ENCODE measurements around the gene TRIM52. TPM values are rescaled to one million over a fixed set of nuclear protein-coding genes. Genes with fewer than 3 reads are reported as not detected.
A peak's percentile ranks its signal among the peaks of the same experiment; 100 is the strongest.

The TRIM52 gene
- total RNA-seq, 1 experiment from 2014 or later: 7.8 TPM

- peak overlapping the region; percentile 99 for H3K4me3 Mint-ChIP-seq
Measured at GRCh38 chr5:181224390-181225229, 36.3 kb downstream of the TRIM52 start.

DNA sequence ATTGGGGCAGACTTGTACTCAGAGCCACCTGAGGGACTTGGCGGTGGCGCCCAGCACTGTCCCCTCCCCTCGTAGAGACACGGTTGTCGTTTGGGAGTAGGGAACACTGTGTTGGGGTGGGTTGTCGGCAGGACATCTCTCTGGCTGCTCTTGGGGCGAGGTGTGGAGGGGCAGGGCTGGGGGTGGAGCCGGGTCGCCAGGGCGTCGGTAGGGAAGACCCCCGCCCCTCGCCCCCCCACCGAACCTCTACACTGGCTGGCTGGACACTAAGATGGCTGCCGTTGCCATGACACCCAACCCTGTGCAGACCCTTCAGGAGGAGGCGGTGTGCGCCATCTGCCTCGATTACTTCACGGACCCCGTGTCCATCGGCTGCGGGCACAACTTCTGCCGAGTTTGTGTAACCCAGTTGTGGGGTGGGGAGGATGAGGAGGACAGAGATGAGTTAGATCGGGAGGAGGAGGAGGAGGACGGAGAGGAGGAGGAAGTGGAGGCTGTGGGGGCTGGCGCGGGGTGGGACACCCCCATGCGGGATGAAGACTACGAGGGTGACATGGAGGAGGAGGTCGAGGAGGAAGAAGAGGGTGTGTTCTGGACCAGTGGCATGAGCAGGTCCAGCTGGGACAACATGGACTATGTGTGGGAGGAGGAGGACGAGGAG lies 37.1 kb downstream of the TRIM52 start:
- Mint-ChIP-seq H3K36me3 (peaks cover 3% of the 10 kb centered on the region; the same call in 1 of the 2 replicates), H3K4me3 (peak overlapping the region; percentile 99), H3K4me1 (peaks cover 19% of the 10 kb centered on the region), H3K9me3 (no peaks in the 10 kb centered on the region), H3K27ac (peak overlapping the region; percentile 98), H3K27me3 (ENCODE audit: low read depth) (peaks cover 11% of the 10 kb centered on the region)
- ATAC-seq (peak; percentile 21), DNase-seq (ENCODE audit: low spot score) (peak; percentile 84)
- TF ChIP-seq MYBL2 (CRISPR knock-in tag; IDR thresholded peaks at IDR 0.05): no peak
- 0 out of 2 replicates have a peak, but pooled peaks have one; percentile 64 for TF ChIP-seq ZBTB21 (CRISPR knock-in tag; IDR thresholded peaks at IDR 0.05; ENCODE audit: borderline replicate concordance)
- TF ChIP-seq ZNF532 (CRISPR knock-in tag; IDR thresholded peaks at IDR 0.05; ENCODE audit: borderline replicate concordance): no peak
- 0 out of 2 replicates have a peak, but pooled peaks have one; percentile 32 for TF ChIP-seq CREB1 (CRISPR knock-in tag; IDR thresholded peaks at IDR 0.05)
- peak; percentile 81; the same call in 1 of the 2 replicates for TF ChIP-seq ZNF263 (CRISPR knock-in tag; IDR thresholded peaks at IDR 0.05; ENCODE audit: low read depth)
- 0 out of 2 replicates have a peak, but pooled peaks have one; percentile 48 for TF ChIP-seq EMX1 (CRISPR knock-in tag; IDR thresholded peaks at IDR 0.05)
- TF ChIP-seq NFE2L1 (CRISPR knock-in tag; IDR thresholded peaks at IDR 0.05): 0 out of 2 replicates have a peak, but pooled peaks have one; percentile 10
- TF ChIP-seq SMAD3 (CRISPR knock-in tag; IDR thresholded peaks at IDR 0.05; ENCODE audit: borderline replicate concordance): no peak
- CTCF ChIA-PET: interaction anchor here (0.6 to 2.6 kb wide), 5 partner anchors 17 to 56 kb away, joined by 3 to 16 read pairs (median 3); partner anchors contain the start of gene TRIM7
- POLR2A ChIA-PET: interaction anchor here (1.0 to 2.1 kb wide), 6 partner anchors 9 to 38 kb away, joined by 3 to 7 read pairs (median 4); no protein-coding TSS in a partner anchor

More at GRCh38 chr5:181224390-181225229, 36.3 kb downstream of the TRIM52 start:
- ChIA-PET POLR2A (interaction anchor here (1.9 kb wide), 1 partner anchor 10 kb away, joined by 7 read pairs; no protein-coding TSS in a partner anchor), CTCF (no interaction called here)
- no peak for DNase-seq (ENCODE audit: low spot score)
- no peak for TF ChIP-seq OVOL2 (CRISPR knock-in tag; IDR thresholded peaks at IDR 0.05; ENCODE audit: borderline replicate concordance)
- TF ChIP-seq MLX (CRISPR knock-in tag; IDR thresholded peaks at IDR 0.05): no peak
- TF ChIP-seq E2F4 (CRISPR knock-in tag; IDR thresholded peaks at IDR 0.05; ENCODE audit: borderline replicate concordance, low read depth): 0 out of 2 replicates have a peak, but pooled peaks have one; percentile 20
- no peak for TF ChIP-seq ATF1 (CRISPR knock-in tag; IDR thresholded peaks at IDR 0.05)
- TF ChIP-seq ZNF263 (CRISPR knock-in tag; IDR thresholded peaks at IDR 0.05; ENCODE audit: low read depth): peak; percentile 63; the same call in 1 of the 2 replicates
- TF ChIP-seq, protein P1, sequence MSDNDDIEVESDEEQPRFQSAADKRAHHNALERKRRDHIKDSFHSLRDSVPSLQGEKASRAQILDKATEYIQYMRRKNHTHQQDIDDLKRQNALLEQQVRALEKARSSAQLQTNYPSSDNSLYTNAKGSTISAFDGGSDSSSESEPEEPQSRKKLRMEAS (CRISPR knock-in tag; IDR thresholded peaks at IDR 0.05): no peak
- no peak for TF ChIP-seq CREB1 (CRISPR knock-in tag; IDR thresholded peaks at IDR 0.05)
- peaks cover 11% of the 10 kb centered on the region for H3K27me3 Mint-ChIP-seq (ENCODE audit: low read depth)
- H3K4me1 Mint-ChIP-seq: peaks cover 15% of the 10 kb centered on the region
- no peak for ATAC-seq
- H3K27ac Mint-ChIP-seq: peak overlapping the region; percentile 24; the same call in 1 of the 2 replicates
- peaks cover 8% of the 10 kb centered on the region for H3K36me3 Mint-ChIP-seq
- no peaks in the 10 kb centered on the region for H3K9me3 Mint-ChIP-seq
